SU-DHL-6 (cell line): Measurements from ENCODE around the gene GPR157.
"Not testable (repeated sequence)": the region's sequence is repeated elsewhere in the genome, so short reads cannot be mapped to it uniquely, and the experiment has no call there.

Experiments
- CTCF ChIP-seq: fragments of 200-600 bp; sonication (generic); IDR thresholded peaks from one replicate; pipeline ENCODE4 v1.5.1; 2017; ENCODE audit warnings: antibody characterized with exemption, mild to moderate bottlenecking, low read length, moderate library complexity; ENCODE audit not compliant: insufficient read depth, poor library complexity, severe bottlenecking
- EZH2phosphoT487 ChIP-seq: fragments of 200-600 bp; sonication (generic), shearing (Covaris generic); conservative IDR thresholded peaks from 2 replicates; pipeline ENCODE4 v1.6.1; 2018; ENCODE audit warnings: mild to moderate bottlenecking, antibody characterized with exemption, low read length, moderate library complexity, mixed read lengths

GRCh38 chr1:9144494-9144893, 15.6 kb upstream of the GPR157 start:
- TF ChIP-seq CTCF, EZH2phosphoT487: not testable (repeated sequence)
